NCI-H345 (cell line): ENCODE data around the gene TBC1D19.

Experiments used
- DNase-seq: peaks from one replicate; lab custom pipeline; 2025; lab: John Stamatoyannopoulos, UW

Gene TBC1D19

GRCh38 chr4:26732356-26732755, 148.5 kb downstream of the TBC1D19 start:
- no peak for DNase-seq

GRCh38 chr4:26736621-26737020, 152.7 kb downstream of the TBC1D19 start:
- no peak for DNase-seq

- DNase-seq = no peak
Measured at GRCh38 chr4:26737385-26737784, 153.5 kb downstream of the TBC1D19 start.

- no peak for DNase-seq
Measured at GRCh38 chr4:26741491-26741871, 157.6 kb downstream of the TBC1D19 start.

- DNase-seq = no peak
Measured at GRCh38 chr4:26746802-26747213, 162.9 kb downstream of the TBC1D19 start.

GRCh38 chr4:26748811-26749210, 164.9 kb downstream of the TBC1D19 start:
- DNase-seq = no peak

- DNase-seq = no peak
Measured at GRCh38 chr4:26749867-26750266, 166.0 kb downstream of the TBC1D19 start.

GRCh38 chr4:26751004-26751403, 167.1 kb downstream of the TBC1D19 start:
- DNase-seq = no peak

- no peak for DNase-seq
Measured at GRCh38 chr4:26751838-26752237, 168.0 kb downstream of the TBC1D19 start.

- DNase-seq = no peak
Measured at GRCh38 chr4:26753187-26753586, 169.3 kb downstream of the TBC1D19 start.

- DNase-seq = no peak
Measured at GRCh38 chr4:26753617-26754016, 169.7 kb downstream of the TBC1D19 start.

- no peak for DNase-seq
Measured at GRCh38 chr4:26757751-26758150, 173.9 kb downstream of the TBC1D19 start.

GRCh38 chr4:26758899-26759298, 175.0 kb downstream of the TBC1D19 start:
- DNase-seq = no peak

- no peak for DNase-seq
Measured at GRCh38 chr4:26762650-26763049, 178.8 kb downstream of the TBC1D19 start.

- no peak for DNase-seq
Measured at GRCh38 chr4:26763063-26763462, 179.2 kb downstream of the TBC1D19 start.

- DNase-seq = no peak
Measured at GRCh38 chr4:26763648-26764047, 179.8 kb downstream of the TBC1D19 start.

- DNase-seq = no peak
Measured at GRCh38 chr4:26764231-26764630, 180.3 kb downstream of the TBC1D19 start.

GRCh38 chr4:26765515-26765914, 181.6 kb downstream of the TBC1D19 start:
- no peak for DNase-seq

GRCh38 chr4:26766141-26766540, 182.3 kb downstream of the TBC1D19 start:
- DNase-seq = no peak

GRCh38 chr4:26772096-26772873, 188.4 kb downstream of the TBC1D19 start:
- no peak for DNase-seq

GRCh38 chr4:26779224-26779623, 195.3 kb downstream of the TBC1D19 start:
- DNase-seq = no peak

GRCh38 chr4:26779674-26780073, 195.8 kb downstream of the TBC1D19 start:
- DNase-seq = no peak

- no peak for DNase-seq
Measured at GRCh38 chr4:26780539-26780938, 196.7 kb downstream of the TBC1D19 start.

GRCh38 chr4:26782168-26782829, 198.4 kb downstream of the TBC1D19 start:
- DNase-seq = no peak
